ENCODE results near the gene MAP3K6.

Gene MAP3K6

GRCh38 chr1:27314737-27315136 lies 52.0 kb downstream of the MAP3K6 start:
- TF ChIP-seq CTCF (conservative IDR thresholded peaks at IDR 0.05; ENCODE audit: low read depth) = no peak
- H3K27ac ChIP-seq = no peak overlapping the region
- no peak for DNase-seq (ENCODE audit: low spot score)
- POLR2A ChIA-PET (ENCODE audit: low non-redundant PET) = no interaction called here
- CTCF ChIA-PET = interaction anchor here (0.6 kb wide), 1 partner anchor 45 kb away, joined by 5 read pairs; no protein-coding TSS in a partner anchor

DNA sequence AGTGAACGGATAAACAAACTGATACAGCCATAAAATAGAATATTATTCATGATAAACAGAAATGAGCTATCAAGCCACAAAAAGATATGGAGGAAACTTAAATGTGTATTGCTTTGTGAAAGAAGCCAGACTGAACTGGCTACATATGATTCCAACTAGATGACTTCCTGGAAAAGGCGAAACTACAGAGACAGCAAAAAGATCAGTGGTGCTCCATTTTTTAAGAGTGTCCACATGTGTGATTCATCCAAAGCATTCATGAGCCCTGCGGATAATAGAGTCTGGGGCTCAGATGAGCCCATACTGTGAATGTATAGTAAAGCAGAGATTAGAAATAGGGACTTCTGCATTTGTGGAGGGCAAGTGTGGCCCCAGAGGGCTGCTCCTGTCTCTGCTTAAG lies 52.6 kb downstream of the MAP3K6 start:
- TF ChIP-seq CTCF (conservative IDR thresholded peaks at IDR 0.05; ENCODE audit: low read depth) = no peak
- CTCF ChIA-PET = interaction anchor here (0.6 kb wide), 2 partner anchors 45 to 217 kb away, joined by 4 to 5 read pairs; no protein-coding TSS in a partner anchor
- POLR2A ChIA-PET (ENCODE audit: low non-redundant PET) = no interaction called here
- no peak for DNase-seq (ENCODE audit: low spot score)
- H3K27ac ChIP-seq = no peak overlapping the region

DNA sequence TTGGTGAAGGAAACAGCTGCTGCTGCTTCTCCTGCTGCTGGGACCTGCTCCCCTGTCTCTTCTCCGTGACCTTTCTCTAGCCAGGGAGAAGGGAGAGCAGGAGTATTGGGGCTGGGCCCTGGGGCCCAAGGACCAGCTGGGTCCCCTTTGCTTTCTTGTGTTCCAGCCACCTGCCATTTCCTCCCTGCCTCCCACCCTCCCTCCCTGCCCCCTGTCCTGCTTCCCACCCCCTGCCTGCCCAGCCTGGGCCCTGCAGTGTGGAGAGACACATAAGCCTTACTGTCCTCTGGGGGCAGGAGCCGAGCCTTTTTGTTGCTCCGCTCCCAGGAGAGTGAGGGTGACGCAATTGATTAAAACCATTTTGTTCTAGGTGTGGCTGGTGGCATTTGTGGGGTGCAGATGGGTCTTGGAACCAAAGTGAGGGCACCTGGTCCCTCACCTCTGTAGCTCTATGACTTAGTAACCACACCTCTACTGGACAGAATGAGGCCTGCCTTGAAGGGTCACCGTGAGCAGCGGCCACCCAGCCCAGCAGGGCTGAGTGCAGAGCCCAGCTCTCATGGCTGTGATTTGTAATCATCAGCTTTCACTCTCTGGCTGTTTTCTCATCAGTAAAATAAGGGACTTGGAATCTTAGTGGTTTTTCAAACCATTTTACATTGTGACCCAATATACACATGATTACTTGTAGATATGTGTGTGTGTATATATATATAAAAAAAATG lies 58.7 kb downstream of the MAP3K6 start:
- ChIA-PET CTCF (interaction anchor here (0.9 kb wide), 1 partner anchor 24 kb away, joined by 5 read pairs; no protein-coding TSS in a partner anchor), POLR2A (ENCODE audit: low non-redundant PET) (no interaction called here)
- peak overlapping the region; percentile 36; the same call in 1 of the 2 replicates for H3K27ac ChIP-seq
- TF ChIP-seq CTCF (conservative IDR thresholded peaks at IDR 0.05; ENCODE audit: low read depth) = no peak
- no peak for DNase-seq (ENCODE audit: low spot score)

- peak overlapping the region; percentile 36 for H3K27ac ChIP-seq
- DNase-seq (ENCODE audit: low spot score) = no peak
- no peak for TF ChIP-seq CTCF (conservative IDR thresholded peaks at IDR 0.05; ENCODE audit: low read depth)
- ChIA-PET CTCF (interaction anchor here (0.7 to 1.0 kb wide), 2 partner anchors 10 to 262 kb away, joined by 3 to 7 read pairs; no protein-coding TSS in a partner anchor), POLR2A (ENCODE audit: low non-redundant PET) (no interaction called here)
Measured at GRCh38 chr1:27306892-27307761, 59.6 kb downstream of the MAP3K6 start.

DNA sequence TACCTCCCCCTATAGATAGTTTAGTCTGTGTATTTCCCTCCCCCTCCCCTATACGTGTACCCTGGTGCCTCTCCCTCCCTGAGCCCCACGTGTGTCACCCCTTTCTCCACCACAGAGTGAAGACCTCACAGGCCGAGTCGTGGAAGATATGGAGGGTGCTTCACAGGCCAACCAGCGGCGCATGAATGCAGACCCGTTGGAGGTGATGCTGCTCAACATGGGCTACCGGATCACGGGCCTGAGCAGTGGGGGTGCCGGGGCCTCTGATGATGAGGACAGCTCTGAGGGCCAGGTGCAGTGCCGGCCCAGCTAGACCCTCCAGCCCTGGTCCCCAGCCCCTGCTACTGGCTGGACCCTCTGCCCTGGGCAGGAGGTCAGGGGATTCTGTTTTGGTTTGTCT lies 60.7 kb downstream of the MAP3K6 start:
- H3K27ac ChIP-seq = 0 out of 2 replicates have a peak overlapping the region, but pooled peaks have one; percentile 36
- CTCF ChIA-PET = interaction anchor here (0.7 to 1.0 kb wide), 2 partner anchors 9 to 323 kb away, joined by 4 to 7 read pairs; no protein-coding TSS in a partner anchor
- POLR2A ChIA-PET (ENCODE audit: low non-redundant PET) = no interaction called here
- no peak for DNase-seq (ENCODE audit: low spot score)
- no peak for TF ChIP-seq CTCF (conservative IDR thresholded peaks at IDR 0.05; ENCODE audit: low read depth)

All from RWPE1 (cell line).